Panc1 (cell line): ENCODE data around the gene OLFML2A. TPM values are rescaled to one million over a fixed set of nuclear protein-coding genes. Genes with fewer than 3 reads are reported as not detected.

Source experiments
- ATAC-seq: fragments of 200-7000 bp; cut with Tn5 transposase; 2 replicates; pipeline ENCODE4 v1.9.1; 2020; ENCODE audit warnings: mild to moderate bottlenecking, moderate library complexity
- BruUV-seq: library from RNA; stranded (reverse); fragments of 400-500 nt; replicated peaks from 2 replicates; lab custom pipeline; 2021; lab: Mats Ljungman, UMichigan
- CTCF ChIA-PET: fragments of 300-600 bp; sonication (Branson Sonifier 250); formaldehyde crosslinking; loops from one replicate; lab custom pipeline; 2022; ENCODE audit warnings: antibody characterized with exemption; lab: Charles Lee
- POLR2A ChIA-PET: fragments of 300-600 bp; sonication (Branson Sonifier 250); formaldehyde crosslinking; loops from one replicate; lab custom pipeline; 2022; ENCODE audit warnings: antibody characterized with exemption; lab: Charles Lee
- DNase-seq: peaks from one replicate; pipeline ENCODE4 v3.0.0-alpha.2; 2010; ENCODE audit warnings: low read depth, low spot score
- H3K27ac ChIP-seq: 2 replicates; pipeline ENCODE4 v1.5.1; 2011; ENCODE audit warnings: mild to moderate bottlenecking, low read length, inconsistent platforms
- H3K27me3 ChIP-seq: fragments of 200-500 bp; sonication (Bioruptor generic); 2 replicates; pipeline ENCODE4 v1.6.0; 2014; ENCODE audit warnings: low read length, inconsistent platforms; ENCODE audit not compliant: control insufficient read depth, insufficient read depth
- H3K36me3 ChIP-seq: fragments of 200-500 bp; sonication (Bioruptor generic); 2 replicates; pipeline ENCODE4 v1.5.1; 2014; ENCODE audit warnings: inconsistent platforms, mild to moderate bottlenecking, low read length, moderate library complexity; ENCODE audit not compliant: control insufficient read depth, insufficient read depth
- H3K4me1 ChIP-seq: 2 replicates; pipeline ENCODE4 v1.5.1; 2011; ENCODE audit warnings: inconsistent platforms, mild to moderate bottlenecking, low read length, moderate library complexity; ENCODE audit not compliant: control insufficient read depth, insufficient read depth
- H3K4me3 ChIP-seq, 2 experiments: 2 replicates each; pipeline ENCODE4 v1.5.1; 2011 to 2012; ENCODE audit warnings: low read depth in 2 of 2, low read length in 2 of 2, mild to moderate bottlenecking in 2 of 2, inconsistent platforms in 1 of 2, moderate library complexity in 1 of 2
- H3K9me3 ChIP-seq: fragments of 200-500 bp; sonication (Bioruptor generic); 2 replicates; pipeline ENCODE4 v1.5.1; 2014; ENCODE audit warnings: low read depth, mild to moderate bottlenecking, inconsistent platforms, low read length, moderate library complexity; ENCODE audit not compliant: control insufficient read depth, insufficient read depth
- POLR2AphosphoS5 ChIP-seq: IDR thresholded peaks from 2 replicates; pipeline ENCODE4 v1.6.1; 2012; ENCODE audit warnings: mild to moderate bottlenecking, low read depth, low read length, moderate library complexity
- SIN3A ChIP-seq: IDR thresholded peaks from 2 replicates; pipeline ENCODE4 v1.6.1; 2012; ENCODE audit warnings: low read depth, mild to moderate bottlenecking, low read length, moderate library complexity, borderline replicate concordance; ENCODE audit not compliant: insufficient read depth
- TCF7L2 ChIP-seq: IDR thresholded peaks from 2 replicates; pipeline ENCODE4 v1.6.1; 2011; ENCODE audit warnings: mild to moderate bottlenecking, low read depth, low read length, inconsistent platforms
- in situ Hi-C: cut with HindIII; loops from 2 replicates; pipeline ENCODE4 v1.10.0; 2016; ENCODE audit warnings: low sequenced_read_pairs, low pct_unique_long_range_greater_than_20kb
- intact Hi-C: fragments of 100-400 bp; cut with micrococcal nuclease; formaldehyde crosslinking; loops from one replicate; pipeline ENCODE4 v1.10.0; 2022; ENCODE audit not compliant: unreplicated experiment
- total RNA-seq: library from RNA; stranded (reverse); gene quantifications from one replicate; pipeline ENCODE4 v1.2.1, GENCODE V29; 2021; ENCODE audit not compliant: unreplicated experiment
- TF ChIP-seq, protein P1 (sequence below): fragments of 450-650 bp; IDR thresholded peaks from 2 replicates; pipeline ENCODE4 v1.5.1; 2017; ENCODE audit warnings: mild to moderate bottlenecking
- TF ChIP-seq, protein P2 (sequence below), 2 experiments: IDR thresholded peaks; 2 replicates each; pipeline ENCODE4 v1.6.1; 2011 to 2012; ENCODE audit warnings: low read depth in 2 of 2, control low read depth in 1 of 2, low read length in 1 of 2, mild to moderate bottlenecking in 1 of 2, moderate library complexity in 1 of 2; ENCODE audit not compliant: insufficient read depth in 1 of 2

The OLFML2A gene
- total RNA-seq, 1 experiment from 2014 or later, result 44.5 TPM

DNA sequence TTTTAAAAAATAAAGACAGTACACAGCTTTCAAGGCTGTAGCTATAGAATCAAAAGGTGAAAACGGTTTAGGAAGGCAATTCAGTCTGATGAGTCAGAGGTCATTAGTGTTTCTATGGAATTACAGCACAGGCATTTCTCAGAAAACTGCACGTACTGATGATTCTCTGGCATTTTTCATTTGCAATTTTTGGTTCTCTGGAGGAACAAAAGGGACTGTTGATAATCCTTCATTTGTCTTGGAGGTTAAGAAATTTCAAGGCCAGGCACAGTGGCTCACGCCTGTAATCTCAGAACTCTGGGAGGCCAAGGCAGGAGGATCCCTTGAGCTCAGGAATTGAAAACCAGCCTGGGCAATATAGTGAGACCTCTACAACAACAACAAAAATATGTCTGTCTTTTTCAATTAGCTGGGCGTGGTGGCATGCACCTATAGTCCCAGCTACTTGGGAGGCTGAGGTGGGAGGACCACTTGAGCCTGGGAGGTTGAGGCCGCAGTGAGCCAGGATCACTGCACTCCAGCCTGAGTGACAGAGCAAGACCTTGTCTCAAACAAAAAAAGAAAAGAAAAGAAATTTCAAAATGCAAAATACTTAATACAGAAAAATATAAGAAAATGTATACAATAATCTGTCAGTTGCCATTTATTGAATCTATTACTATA, 33.1 kb upstream of the OLFML2A start:
- TF ChIP-seq, protein P1, sequence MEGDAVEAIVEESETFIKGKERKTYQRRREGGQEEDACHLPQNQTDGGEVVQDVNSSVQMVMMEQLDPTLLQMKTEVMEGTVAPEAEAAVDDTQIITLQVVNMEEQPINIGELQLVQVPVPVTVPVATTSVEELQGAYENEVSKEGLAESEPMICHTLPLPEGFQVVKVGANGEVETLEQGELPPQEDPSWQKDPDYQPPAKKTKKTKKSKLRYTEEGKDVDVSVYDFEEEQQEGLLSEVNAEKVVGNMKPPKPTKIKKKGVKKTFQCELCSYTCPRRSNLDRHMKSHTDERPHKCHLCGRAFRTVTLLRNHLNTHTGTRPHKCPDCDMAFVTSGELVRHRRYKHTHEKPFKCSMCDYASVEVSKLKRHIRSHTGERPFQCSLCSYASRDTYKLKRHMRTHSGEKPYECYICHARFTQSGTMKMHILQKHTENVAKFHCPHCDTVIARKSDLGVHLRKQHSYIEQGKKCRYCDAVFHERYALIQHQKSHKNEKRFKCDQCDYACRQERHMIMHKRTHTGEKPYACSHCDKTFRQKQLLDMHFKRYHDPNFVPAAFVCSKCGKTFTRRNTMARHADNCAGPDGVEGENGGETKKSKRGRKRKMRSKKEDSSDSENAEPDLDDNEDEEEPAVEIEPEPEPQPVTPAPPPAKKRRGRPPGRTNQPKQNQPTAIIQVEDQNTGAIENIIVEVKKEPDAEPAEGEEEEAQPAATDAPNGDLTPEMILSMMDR, result no peak
- TF ChIP-seq SIN3A (no peak), POLR2AphosphoS5 (no peak), TCF7L2 (no peak)
- TF ChIP-seq, protein P2, sequence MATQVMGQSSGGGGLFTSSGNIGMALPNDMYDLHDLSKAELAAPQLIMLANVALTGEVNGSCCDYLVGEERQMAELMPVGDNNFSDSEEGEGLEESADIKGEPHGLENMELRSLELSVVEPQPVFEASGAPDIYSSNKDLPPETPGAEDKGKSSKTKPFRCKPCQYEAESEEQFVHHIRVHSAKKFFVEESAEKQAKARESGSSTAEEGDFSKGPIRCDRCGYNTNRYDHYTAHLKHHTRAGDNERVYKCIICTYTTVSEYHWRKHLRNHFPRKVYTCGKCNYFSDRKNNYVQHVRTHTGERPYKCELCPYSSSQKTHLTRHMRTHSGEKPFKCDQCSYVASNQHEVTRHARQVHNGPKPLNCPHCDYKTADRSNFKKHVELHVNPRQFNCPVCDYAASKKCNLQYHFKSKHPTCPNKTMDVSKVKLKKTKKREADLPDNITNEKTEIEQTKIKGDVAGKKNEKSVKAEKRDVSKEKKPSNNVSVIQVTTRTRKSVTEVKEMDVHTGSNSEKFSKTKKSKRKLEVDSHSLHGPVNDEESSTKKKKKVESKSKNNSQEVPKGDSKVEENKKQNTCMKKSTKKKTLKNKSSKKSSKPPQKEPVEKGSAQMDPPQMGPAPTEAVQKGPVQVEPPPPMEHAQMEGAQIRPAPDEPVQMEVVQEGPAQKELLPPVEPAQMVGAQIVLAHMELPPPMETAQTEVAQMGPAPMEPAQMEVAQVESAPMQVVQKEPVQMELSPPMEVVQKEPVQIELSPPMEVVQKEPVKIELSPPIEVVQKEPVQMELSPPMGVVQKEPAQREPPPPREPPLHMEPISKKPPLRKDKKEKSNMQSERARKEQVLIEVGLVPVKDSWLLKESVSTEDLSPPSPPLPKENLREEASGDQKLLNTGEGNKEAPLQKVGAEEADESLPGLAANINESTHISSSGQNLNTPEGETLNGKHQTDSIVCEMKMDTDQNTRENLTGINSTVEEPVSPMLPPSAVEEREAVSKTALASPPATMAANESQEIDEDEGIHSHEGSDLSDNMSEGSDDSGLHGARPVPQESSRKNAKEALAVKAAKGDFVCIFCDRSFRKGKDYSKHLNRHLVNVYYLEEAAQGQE (IDR thresholded peaks at IDR 0.05; ENCODE audit: insufficient read depth in 1 of 2, low read depth in 2 of 2, low read length in 1 of 2), result no peak
- no peak overlapping the region for H3K4me3 ChIP-seq
- CTCF ChIA-PET, result interaction anchor here (1.3 kb wide), 1 partner anchor 127 kb away, joined by 3 read pairs; no protein-coding TSS in a partner anchor
- H3K9me3 ChIP-seq, result no peaks in the 10 kb centered on the region
- H3K27me3 ChIP-seq, result no peaks in the 10 kb centered on the region
- in situ Hi-C loops (no loop called here), intact Hi-C loops (no loop called here)
- peaks cover 15% of the 10 kb centered on the region for H3K4me1 ChIP-seq
- no TSS peak for BruUV-seq
- H3K36me3 ChIP-seq, result no peaks in the 10 kb centered on the region
- DNase-seq (no peak), ATAC-seq (no peak)
- POLR2A ChIA-PET, result no interaction called here
- H3K27ac ChIP-seq, result peak overlapping the region; percentile 54; the same call in 1 of the 2 replicates

DNA sequence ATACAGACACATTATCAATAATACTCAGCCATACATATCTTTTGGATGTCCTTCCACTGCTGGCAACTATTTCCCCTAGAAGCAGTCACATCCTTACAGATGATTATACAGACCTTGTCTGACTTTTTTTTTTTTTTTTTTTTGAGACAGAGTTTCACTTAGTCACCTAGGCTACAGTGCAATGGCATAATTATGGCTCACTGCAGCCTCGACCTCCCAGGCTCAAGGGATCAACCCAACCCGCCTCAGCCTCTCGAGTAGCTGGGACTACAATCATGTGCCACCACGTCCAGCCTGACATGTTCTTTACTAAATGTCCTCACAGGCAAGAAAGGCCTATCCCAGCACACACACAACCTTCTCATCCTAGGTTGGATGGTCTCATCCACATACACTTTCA, 29.9 kb upstream of the OLFML2A start:
- Histone ChIP-seq H3K9me3 (no peaks in the 10 kb centered on the region), H3K36me3 (no peaks in the 10 kb centered on the region), H3K4me1 (peaks cover 21% of the 10 kb centered on the region), H3K27ac (no peak overlapping the region), H3K27me3 (no peaks in the 10 kb centered on the region), H3K4me3 (no peak overlapping the region)
- intact Hi-C loops, result no loop called here
- ATAC-seq, result no peak
- in situ Hi-C loops, result no loop called here
- TF ChIP-seq, protein P2 (IDR thresholded peaks at IDR 0.05; ENCODE audit: insufficient read depth in 1 of 2, low read depth in 2 of 2, low read length in 1 of 2), result no peak
- no peak for TF ChIP-seq TCF7L2
- no TSS peak for BruUV-seq
- DNase-seq, result no peak
- POLR2A ChIA-PET, result interaction anchor here (1.0 kb wide), 1 partner anchor 117 kb away, joined by 9 read pairs; no protein-coding TSS in a partner anchor
- CTCF ChIA-PET, result no interaction called here
